Activated naive CD8-positive, alpha-beta T cell treated with anti-CD3 and anti-CD28 coated beads, Interleukin-2, amount 10 ng/mL, durations not matched to agents 7 days and 5 days (primary cell): ENCODE data around the gene HTR1D. TPM values are rescaled to one million over a fixed set of nuclear protein-coding genes. Genes with fewer than 3 reads are reported as not detected.
"Not testable (repeated sequence)": the region's sequence is repeated elsewhere in the genome, so short reads cannot be mapped to it uniquely, and the experiment has no call there.

Source experiments
- ATAC-seq: fragments of 150-1000 bp; cut with Tn5 transposase; one replicate; pipeline ENCODE4 v1.10.0; 2021; ENCODE audit warnings: low read depth, moderate library complexity
- POLR2A ChIA-PET: fragments of 350-600 bp; sonication (Branson Sonifier 250); formaldehyde crosslinking; loops from one replicate; lab custom pipeline; 2021; ENCODE audit warnings: antibody characterized with exemption; lab: Charles Lee
- DNase-seq: peaks from one replicate; pipeline ENCODE4 v3.0.0; 2021
- H3K27ac Mint-ChIP-seq: one replicate; pipeline ENCODE4 v1.8.0; 2022; ENCODE audit warnings: mild to moderate bottlenecking, mixed read lengths
- H3K27me3 Mint-ChIP-seq: one replicate; pipeline ENCODE4 v1.8.0; 2022; ENCODE audit warnings: mild to moderate bottlenecking, moderate library complexity, mixed read lengths
- H3K36me3 Mint-ChIP-seq: one replicate; pipeline ENCODE4 v1.8.0; 2021; ENCODE audit warnings: mild to moderate bottlenecking, mixed read lengths
- H3K4me1 Mint-ChIP-seq: one replicate; pipeline ENCODE4 v1.8.0; 2021; ENCODE audit warnings: mixed read lengths
- H3K4me3 Mint-ChIP-seq: one replicate; pipeline ENCODE4 v1.8.0; 2022; ENCODE audit warnings: mild to moderate bottlenecking, moderate library complexity, mixed read lengths
- H3K9me3 Mint-ChIP-seq: one replicate; pipeline ENCODE4 v1.8.0; 2021; ENCODE audit warnings: mixed read lengths
- total RNA-seq, 2 experiments: library from RNA; stranded (reverse); gene quantifications; one replicate each; pipeline ENCODE4 v1.2.3, GENCODE V29; 2021

HTR1D gene
- total RNA-seq, 2 experiments from 2014 or later, result not detected

DNA sequence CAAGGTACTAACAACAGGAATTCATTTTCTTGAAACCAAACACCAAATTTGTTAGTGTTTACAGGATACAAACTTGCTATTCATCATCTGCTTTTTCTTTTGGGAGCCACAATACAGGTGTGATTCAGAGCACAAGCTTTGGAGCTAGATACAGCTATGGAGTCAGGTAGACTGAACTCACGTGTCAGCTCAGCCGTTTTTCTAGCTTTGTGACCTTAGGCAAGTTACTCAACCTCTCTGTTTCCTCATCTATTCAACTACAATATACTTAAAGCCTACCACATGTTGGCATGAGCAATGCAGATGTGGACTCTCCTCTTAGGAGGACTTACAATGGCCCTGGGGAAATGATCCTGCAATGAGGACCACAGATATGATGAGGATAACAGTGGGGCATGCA lies 6.3 kb downstream of the HTR1D start:
- peaks cover 38% of the 10 kb centered on the region for H3K27me3 Mint-ChIP-seq
- POLR2A ChIA-PET, result no interaction called here
- ATAC-seq, result no peak

DNA sequence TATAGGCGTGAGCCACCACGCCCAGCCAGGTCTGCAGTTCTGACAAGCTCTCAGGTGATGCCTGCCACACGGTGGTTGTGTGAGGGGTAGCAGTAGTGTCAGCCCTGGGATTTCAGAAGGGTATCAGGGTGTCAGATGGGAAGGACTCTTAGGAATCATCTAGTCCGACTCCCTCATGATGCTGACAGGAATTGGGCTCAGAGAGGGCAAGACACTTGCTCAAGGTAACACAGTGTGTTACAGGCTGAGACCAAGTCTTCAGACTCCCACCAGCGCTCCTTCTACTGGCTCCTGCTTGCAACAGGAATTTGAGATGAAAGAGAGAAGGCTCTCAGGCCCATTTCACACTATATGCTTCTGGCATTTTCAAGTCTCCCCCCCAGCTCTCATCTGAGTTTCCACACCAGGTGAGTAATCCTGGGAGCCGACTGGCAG lies 6.9 kb downstream of the HTR1D start:
- Mint-ChIP-seq H3K4me3 (no peak overlapping the region), H3K36me3 (no peaks in the 10 kb centered on the region), H3K27ac (no peak overlapping the region), H3K27me3 (peaks cover 37% of the 10 kb centered on the region), H3K4me1 (peaks cover 8% of the 10 kb centered on the region), H3K9me3 (no peaks in the 10 kb centered on the region)
- DNase-seq (no peak), ATAC-seq (no peak)
- POLR2A ChIA-PET, result no interaction called here

More for the DNA sequence above, 6.3 kb downstream of the HTR1D start:
- H3K4me3 Mint-ChIP-seq, result no peak overlapping the region
- no peak overlapping the region for H3K27ac Mint-ChIP-seq
- H3K36me3 Mint-ChIP-seq, result no peaks in the 10 kb centered on the region
- H3K9me3 Mint-ChIP-seq, result no peaks in the 10 kb centered on the region
- no peak for DNase-seq
- peaks cover 8% of the 10 kb centered on the region for H3K4me1 Mint-ChIP-seq

- Mint-ChIP-seq H3K4me3 (no peak overlapping the region), H3K4me1 (peaks cover 8% of the 10 kb centered on the region), H3K36me3 (no peaks in the 10 kb centered on the region), H3K9me3 (no peaks in the 10 kb centered on the region), H3K27ac (no peak overlapping the region), H3K27me3 (peaks cover 34% of the 10 kb centered on the region)
- POLR2A ChIA-PET, result no interaction called here
- DNase-seq (no peak), ATAC-seq (no peak)
Observed at GRCh38 chr1:23209770-23210169, 7.5 kb downstream of the HTR1D start.

- no peaks in the 10 kb centered on the region for H3K36me3 Mint-ChIP-seq
- H3K4me1 Mint-ChIP-seq, result peaks cover 8% of the 10 kb centered on the region
Observed at GRCh38 chr1:23208527-23208926, 8.8 kb downstream of the HTR1D start.

DNA sequence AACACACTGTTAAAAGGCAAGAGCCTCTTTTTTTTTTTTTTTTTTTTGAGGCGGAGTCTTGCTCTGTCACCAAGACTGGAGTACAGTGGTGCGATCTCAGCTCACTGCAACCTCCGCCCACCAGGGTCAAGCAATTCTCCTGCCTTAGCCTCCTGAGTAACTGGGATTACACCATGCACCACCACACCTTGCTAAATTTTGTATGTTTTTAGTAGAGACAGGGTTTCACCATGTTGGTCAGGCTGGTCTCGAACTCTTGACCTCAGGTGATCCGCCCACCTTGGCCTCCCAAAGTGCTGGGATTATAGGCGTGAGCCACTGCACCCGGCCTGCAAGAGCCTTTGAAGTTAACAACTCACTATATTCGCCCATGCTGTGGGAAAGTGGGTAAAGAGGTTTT lies 9.6 kb downstream of the HTR1D start:
- H3K9me3 Mint-ChIP-seq, ATAC-seq, DNase-seq, H3K36me3 Mint-ChIP-seq, H3K4me1 Mint-ChIP-seq, H3K4me3 Mint-ChIP-seq, H3K27ac Mint-ChIP-seq, POLR2A ChIA-PET: not testable (repeated sequence)
- H3K27me3 Mint-ChIP-seq, result peaks cover 21% of the 10 kb centered on the region

More at GRCh38 chr1:23208527-23208926, 8.8 kb downstream of the HTR1D start:
- Mint-ChIP-seq H3K27me3 (peaks cover 27% of the 10 kb centered on the region), H3K27ac (no peak overlapping the region), H3K4me3 (no peak overlapping the region), H3K9me3 (no peaks in the 10 kb centered on the region)
- ATAC-seq (no peak), DNase-seq (no peak)
- POLR2A ChIA-PET, result no interaction called here

GRCh38 chr1:23202263-23202749 lies 15.0 kb downstream of the HTR1D start:
- no peaks in the 10 kb centered on the region for H3K4me1 Mint-ChIP-seq
- H3K9me3 Mint-ChIP-seq, result no peaks in the 10 kb centered on the region
- ATAC-seq (no peak), DNase-seq (no peak)
- no peaks in the 10 kb centered on the region for H3K36me3 Mint-ChIP-seq
- POLR2A ChIA-PET, result no interaction called here
- H3K27me3 Mint-ChIP-seq, result peaks cover 17% of the 10 kb centered on the region
- no peak overlapping the region for H3K4me3 Mint-ChIP-seq
- no peak overlapping the region for H3K27ac Mint-ChIP-seq

DNA sequence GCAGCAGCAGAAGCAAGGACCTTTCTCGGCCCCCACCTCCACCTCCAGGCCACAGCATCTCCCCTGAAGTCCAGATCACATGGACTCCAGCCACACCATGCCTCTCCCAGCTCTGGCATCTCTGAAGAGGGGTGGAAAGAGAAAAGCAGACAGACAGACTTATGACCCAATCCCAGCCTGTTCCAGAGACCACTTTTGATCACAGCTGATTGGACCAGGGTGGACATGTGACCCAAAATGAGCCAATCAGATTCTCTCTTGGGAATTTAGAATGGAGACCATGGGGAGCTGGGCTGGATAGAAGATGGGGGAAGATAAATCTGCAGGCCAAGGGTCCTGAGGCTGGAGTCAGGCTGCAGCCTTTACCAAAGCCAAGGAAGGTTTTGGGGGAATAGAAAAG lies 16.4 kb downstream of the HTR1D start:
- Mint-ChIP-seq H3K4me1 (no peaks in the 10 kb centered on the region), H3K9me3 (no peaks in the 10 kb centered on the region), H3K27ac (no peak overlapping the region), H3K27me3 (peaks cover 14% of the 10 kb centered on the region), H3K4me3 (no peak overlapping the region), H3K36me3 (no peaks in the 10 kb centered on the region)
- ATAC-seq, result no peak
- DNase-seq, result no peak
- POLR2A ChIA-PET, result no interaction called here

DNA sequence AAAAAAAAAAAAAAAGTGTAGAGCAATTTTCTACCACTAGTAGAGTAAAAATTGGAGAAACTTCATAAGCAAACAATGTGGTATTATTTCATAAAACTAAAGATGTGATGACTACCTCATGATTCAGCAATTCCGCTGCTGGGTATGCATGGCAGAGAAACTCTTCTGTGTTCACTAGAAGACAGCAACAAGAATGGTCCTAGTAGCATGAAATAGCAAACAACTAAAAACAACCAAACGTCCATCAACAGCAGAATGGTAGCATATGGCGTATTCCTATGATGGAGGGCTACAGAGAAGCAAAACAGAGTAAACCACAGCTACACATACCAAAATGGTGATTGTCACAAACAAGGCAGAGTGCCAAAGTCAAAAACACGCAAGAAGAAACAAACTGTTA lies 18.9 kb downstream of the HTR1D start:
- Mint-ChIP-seq H3K9me3 (no peaks in the 10 kb centered on the region), H3K27me3 (peaks cover 12% of the 10 kb centered on the region), H3K4me1 (no peaks in the 10 kb centered on the region), H3K4me3 (no peak overlapping the region), H3K36me3 (no peaks in the 10 kb centered on the region), H3K27ac (no peak overlapping the region)
- no peak for ATAC-seq
- DNase-seq, result no peak
- POLR2A ChIA-PET, result no interaction called here

- Mint-ChIP-seq H3K4me3 (no peak overlapping the region), H3K27ac (no peak overlapping the region), H3K27me3 (peaks cover 19% of the 10 kb centered on the region), H3K36me3 (no peaks in the 10 kb centered on the region), H3K9me3 (no peaks in the 10 kb centered on the region), H3K4me1 (no peaks in the 10 kb centered on the region)
- ATAC-seq (no peak), DNase-seq (no peak)
- POLR2A ChIA-PET, result no interaction called here
Observed at GRCh38 chr1:23196627-23197328, 20.5 kb downstream of the HTR1D start.

GRCh38 chr1:23194119-23194984 lies 22.9 kb downstream of the HTR1D start:
- no peak for ATAC-seq

DNA sequence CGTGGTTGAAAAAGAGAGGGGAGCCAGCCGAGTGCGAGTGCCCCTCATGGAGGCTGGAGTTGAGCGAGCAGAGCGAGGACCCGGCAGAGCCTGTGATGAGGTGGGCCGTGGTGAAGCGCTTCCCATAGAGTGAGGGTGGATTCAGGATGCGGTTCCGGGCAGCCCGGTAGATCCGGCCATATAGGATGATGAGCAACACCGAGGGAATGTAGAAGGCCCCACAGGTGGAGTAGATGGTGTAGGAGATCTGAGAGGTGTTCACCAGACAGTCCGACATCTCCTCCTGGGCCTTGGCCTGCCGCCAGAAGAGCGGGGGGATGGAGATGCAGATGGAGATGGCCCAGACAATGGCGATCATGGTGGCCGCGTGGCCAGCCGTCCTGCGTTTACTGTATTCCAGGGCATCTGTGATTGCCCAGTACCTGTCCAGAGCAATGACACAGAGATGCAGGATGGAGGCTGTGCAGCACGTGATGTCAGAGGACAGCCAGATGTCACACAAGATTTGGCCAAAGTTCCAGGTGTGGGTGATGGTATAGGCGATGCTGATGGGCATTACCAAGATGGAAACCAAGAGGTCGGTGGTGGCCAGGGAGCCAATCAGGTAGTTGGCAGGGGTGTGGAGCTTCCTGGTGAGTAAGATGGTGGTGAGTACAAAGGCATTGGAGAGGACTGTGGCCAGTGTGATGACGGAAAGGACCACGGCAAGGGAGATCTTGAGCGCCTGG lies 23.7 kb downstream of the HTR1D start:
- DNase-seq (no peak), ATAC-seq (no peak)
- Mint-ChIP-seq H3K9me3 (no peaks in the 10 kb centered on the region), H3K27me3 (peaks cover 12% of the 10 kb centered on the region), H3K27ac (no peak overlapping the region), H3K36me3 (no peaks in the 10 kb centered on the region), H3K4me1 (no peaks in the 10 kb centered on the region), H3K4me3 (no peak overlapping the region)
- POLR2A ChIA-PET, result interaction anchor here (0.7 kb wide), 1 partner anchor 175 kb away, joined by 3 read pairs; no protein-coding TSS in a partner anchor

More at GRCh38 chr1:23194119-23194984, 22.9 kb downstream of the HTR1D start:
- POLR2A ChIA-PET, result no interaction called here
- H3K36me3 Mint-ChIP-seq, result no peaks in the 10 kb centered on the region
- no peaks in the 10 kb centered on the region for H3K4me1 Mint-ChIP-seq
- DNase-seq, result no peak
- no peak overlapping the region for H3K4me3 Mint-ChIP-seq
- peaks cover 12% of the 10 kb centered on the region for H3K27me3 Mint-ChIP-seq
- H3K9me3 Mint-ChIP-seq, result no peaks in the 10 kb centered on the region
- H3K27ac Mint-ChIP-seq, result no peak overlapping the region

DNA sequence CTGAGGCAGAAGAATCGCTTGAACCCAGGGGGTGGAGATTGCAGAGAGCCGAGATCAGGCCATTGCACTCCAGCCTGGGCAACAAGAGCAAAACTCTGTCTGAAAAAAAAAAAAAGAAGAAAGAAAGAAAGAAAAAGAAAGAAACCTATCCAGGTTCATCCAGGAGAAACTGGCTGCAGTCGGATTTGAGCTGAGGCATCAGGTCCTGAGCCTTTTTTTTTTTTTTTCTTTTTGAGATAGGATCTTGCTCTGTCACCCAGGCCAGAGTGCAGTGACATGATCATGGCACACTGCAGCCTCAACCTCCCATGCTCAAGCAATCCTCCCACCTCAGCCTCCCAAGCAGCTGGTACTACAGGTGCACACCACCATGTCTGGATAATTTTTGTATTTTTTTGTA lies 26.1 kb downstream of the HTR1D start:
- no peaks in the 10 kb centered on the region for H3K36me3 Mint-ChIP-seq
- H3K9me3 Mint-ChIP-seq, result no peaks in the 10 kb centered on the region
- POLR2A ChIA-PET, result no interaction called here
- no peak overlapping the region for H3K27ac Mint-ChIP-seq
- ATAC-seq (no peak), DNase-seq (no peak)
- H3K27me3 Mint-ChIP-seq, result peaks cover 9% of the 10 kb centered on the region
- H3K4me1 Mint-ChIP-seq, result no peaks in the 10 kb centered on the region
- no peak overlapping the region for H3K4me3 Mint-ChIP-seq

GRCh38 chr1:23188936-23189452 lies 28.3 kb downstream of the HTR1D start:
- DNase-seq, ATAC-seq, H3K4me3 Mint-ChIP-seq, H3K9me3 Mint-ChIP-seq, H3K36me3 Mint-ChIP-seq, POLR2A ChIA-PET, H3K4me1 Mint-ChIP-seq, H3K27ac Mint-ChIP-seq: not testable (repeated sequence)
- H3K27me3 Mint-ChIP-seq, result peaks cover 13% of the 10 kb centered on the region
